ENCODE results near the gene SPOCK1.

The SPOCK1 gene

GRCh38 chr5:137250421-137250820 is 248.7 kb downstream of the SPOCK1 start:
- ChIA-PET CTCF (interaction anchor here (2.2 kb wide), 1 partner anchor 29 kb away, joined by 6 read pairs; no protein-coding TSS in a partner anchor), POLR2A (no interaction called here)
- TF ChIP-seq CTCF (IDR thresholded peaks at IDR 0.05; ENCODE audit: control extremely low read depth, extremely low read depth, low read depth, missing control alignments) = no peak
- DNase-seq (ENCODE audit: extremely low spot score) = no peak

- TF ChIP-seq CTCF (IDR thresholded peaks at IDR 0.05; ENCODE audit: control extremely low read depth, extremely low read depth, low read depth, missing control alignments) = no peak
- DNase-seq (ENCODE audit: extremely low spot score) = no peak
- ChIA-PET CTCF (interaction anchor here (1.2 kb wide), 1 partner anchor 21 kb away, joined by 3 read pairs; no protein-coding TSS in a partner anchor), POLR2A (no interaction called here)
Observed at GRCh38 chr5:137248527-137248926, 250.6 kb downstream of the SPOCK1 start.

GRCh38 chr5:137245438-137245837 is 253.7 kb downstream of the SPOCK1 start:
- POLR2A ChIA-PET = no interaction called here
- DNase-seq (ENCODE audit: extremely low spot score) = no peak
- TF ChIP-seq CTCF (IDR thresholded peaks at IDR 0.05; ENCODE audit: control extremely low read depth, extremely low read depth, low read depth, missing control alignments) = no peak
- CTCF ChIA-PET = no interaction called here

- TF ChIP-seq CTCF (IDR thresholded peaks at IDR 0.05; ENCODE audit: control extremely low read depth, extremely low read depth, low read depth, missing control alignments) = no peak
- ChIA-PET POLR2A (no interaction called here), CTCF (interaction anchor here (1.0 kb wide), 1 partner anchor 80 kb away, joined by 3 read pairs; no protein-coding TSS in a partner anchor)
- no peak for DNase-seq (ENCODE audit: extremely low spot score)
Observed at GRCh38 chr5:137240285-137240684, 258.8 kb downstream of the SPOCK1 start.

- TF ChIP-seq CTCF (IDR thresholded peaks at IDR 0.05; ENCODE audit: control extremely low read depth, extremely low read depth, low read depth, missing control alignments) = no peak
- ChIA-PET POLR2A (no interaction called here), CTCF (interaction anchor here (1.0 to 3.6 kb wide), 3 partner anchors 10 to 19 kb away, joined by 3 to 13 read pairs (median 4); no protein-coding TSS in a partner anchor)
- DNase-seq (ENCODE audit: extremely low spot score) = no peak
Observed at GRCh38 chr5:137236849-137237507, 262.1 kb downstream of the SPOCK1 start.

GRCh38 chr5:137236252-137236651 is 262.9 kb downstream of the SPOCK1 start:
- no peak for TF ChIP-seq CTCF (IDR thresholded peaks at IDR 0.05; ENCODE audit: control extremely low read depth, extremely low read depth, low read depth, missing control alignments)
- CTCF ChIA-PET = interaction anchor here (1.0 to 3.6 kb wide), 3 partner anchors 9 to 18 kb away, joined by 3 to 13 read pairs (median 4); no protein-coding TSS in a partner anchor
- DNase-seq (ENCODE audit: extremely low spot score) = no peak
- POLR2A ChIA-PET = no interaction called here

Measured in GM10248 (cell line).